SJCRH30 (cell line): ENCODE results near the gene RHOH. TPM values are rescaled to one million over a fixed set of nuclear protein-coding genes. Genes with fewer than 3 reads are reported as not detected.

ENCODE experiments used
- DNase-seq, 2 experiments: peaks; one replicate each; pipeline ENCODE4 v3.0.0-alpha.2; 2015 to 2020
- H3K27ac ChIP-seq: fragments of 250-450 bp; sonication (Bioruptor Pico); 2 replicates; pipeline ENCODE4 v1.5.1; 2020; ENCODE audit warnings: mild to moderate bottlenecking, moderate library complexity
- H3K27me3 ChIP-seq: fragments of 250-450 bp; sonication (Bioruptor Pico); 2 replicates; pipeline ENCODE4 v1.5.1; 2020; ENCODE audit warnings: mild to moderate bottlenecking, moderate library complexity
- H3K36me3 ChIP-seq: fragments of 250-450 bp; sonication (Bioruptor Pico); 2 replicates; pipeline ENCODE4 v1.5.1; 2020; ENCODE audit warnings: mild to moderate bottlenecking, moderate library complexity
- H3K4me1 ChIP-seq: fragments of 250-450 bp; sonication (Bioruptor Pico); 2 replicates; pipeline ENCODE4 v1.5.1; 2020; ENCODE audit warnings: mild to moderate bottlenecking, moderate library complexity
- H3K4me3 ChIP-seq: fragments of 250-450 bp; sonication (Bioruptor Pico); 2 replicates; pipeline ENCODE4 v1.5.1; 2020; ENCODE audit warnings: mild to moderate bottlenecking, moderate library complexity
- H3K9me3 ChIP-seq: fragments of 250-450 bp; sonication (Bioruptor Pico); replicated peaks from 2 replicates; pipeline ENCODE4 v1.5.1; 2020; ENCODE audit warnings: mild to moderate bottlenecking, moderate library complexity
- total RNA-seq: library from RNA; depleted of rRNA; stranded (reverse); fragments of >200 nt; shearing (Covaris generic); gene quantifications from 2 replicates; pipeline ENCODE4 v1.2.3, GENCODE V29; 2014

Gene RHOH
- total RNA-seq, 1 experiment from 2014 or later = not detected

GRCh38 chr4:40206426-40206825 is 9.6 kb downstream of the RHOH start:
- Histone ChIP-seq H3K27me3 (no peaks in the 10 kb centered on the region), H3K27ac (no peak overlapping the region), H3K4me3 (no peak overlapping the region), H3K9me3 (no peaks in the 10 kb centered on the region), H3K36me3 (no peaks in the 10 kb centered on the region), H3K4me1 (no peaks in the 10 kb centered on the region)
- DNase-seq = no peak

GRCh38 chr4:40209401-40209800 is 12.6 kb downstream of the RHOH start:
- H3K4me1 ChIP-seq = no peaks in the 10 kb centered on the region

GRCh38 chr4:40210776-40211175 is 13.9 kb downstream of the RHOH start:
- Histone ChIP-seq H3K27ac (no peak overlapping the region), H3K4me3 (no peak overlapping the region), H3K36me3 (no peaks in the 10 kb centered on the region), H3K9me3 (no peaks in the 10 kb centered on the region; the same call in 1 of the 2 replicates), H3K27me3 (no peaks in the 10 kb centered on the region), H3K4me1 (no peaks in the 10 kb centered on the region)
- no peak for DNase-seq

More at GRCh38 chr4:40209401-40209800, 12.6 kb downstream of the RHOH start:
- H3K27ac ChIP-seq = no peak overlapping the region
- DNase-seq = no peak
- no peaks in the 10 kb centered on the region for H3K9me3 ChIP-seq
- H3K27me3 ChIP-seq = no peaks in the 10 kb centered on the region
- H3K4me3 ChIP-seq = no peak overlapping the region
- H3K36me3 ChIP-seq = no peaks in the 10 kb centered on the region

GRCh38 chr4:40211224-40212185 is 14.7 kb downstream of the RHOH start:
- no peaks in the 10 kb centered on the region for H3K36me3 ChIP-seq
- H3K27me3 ChIP-seq = no peaks in the 10 kb centered on the region
- H3K27ac ChIP-seq = no peak overlapping the region
- no peaks in the 10 kb centered on the region; the same call in 1 of the 2 replicates for H3K9me3 ChIP-seq
- H3K4me1 ChIP-seq = no peaks in the 10 kb centered on the region
- no peak for DNase-seq
- no peak overlapping the region for H3K4me3 ChIP-seq

GRCh38 chr4:40212674-40213527 is 16.1 kb downstream of the RHOH start:
- DNase-seq = no peak
- no peak overlapping the region for H3K27ac ChIP-seq

GRCh38 chr4:40214038-40214437 is 17.2 kb downstream of the RHOH start:
- Histone ChIP-seq H3K27me3 (no peaks in the 10 kb centered on the region), H3K27ac (no peak overlapping the region), H3K4me3 (no peak overlapping the region), H3K4me1 (no peaks in the 10 kb centered on the region), H3K36me3 (no peaks in the 10 kb centered on the region), H3K9me3 (no peaks in the 10 kb centered on the region; the same call in 1 of the 2 replicates)
- DNase-seq = no peak

More at GRCh38 chr4:40212674-40213527, 16.1 kb downstream of the RHOH start:
- Histone ChIP-seq H3K4me3 (no peak overlapping the region), H3K4me1 (no peaks in the 10 kb centered on the region), H3K9me3 (no peaks in the 10 kb centered on the region; the same call in 1 of the 2 replicates), H3K36me3 (no peaks in the 10 kb centered on the region), H3K27me3 (no peaks in the 10 kb centered on the region)

- no peak overlapping the region for H3K27ac ChIP-seq
These were observed 18.0 kb downstream of the RHOH start for GRCh38 chr4:40214661-40215418.

GRCh38 chr4:40216622-40217366 is 20.0 kb downstream of the RHOH start:
- DNase-seq = no peak
- no peak overlapping the region for H3K27ac ChIP-seq
- no peaks in the 10 kb centered on the region for H3K27me3 ChIP-seq
- H3K4me3 ChIP-seq = no peak overlapping the region
- no peaks in the 10 kb centered on the region; the same call in 1 of the 2 replicates for H3K9me3 ChIP-seq
- no peaks in the 10 kb centered on the region for H3K36me3 ChIP-seq
- no peaks in the 10 kb centered on the region for H3K4me1 ChIP-seq

More at GRCh38 chr4:40214661-40215418, 18.0 kb downstream of the RHOH start:
- no peaks in the 10 kb centered on the region; the same call in 1 of the 2 replicates for H3K9me3 ChIP-seq
- DNase-seq = no peak
- no peaks in the 10 kb centered on the region for H3K4me1 ChIP-seq
- no peaks in the 10 kb centered on the region for H3K27me3 ChIP-seq
- H3K36me3 ChIP-seq = no peaks in the 10 kb centered on the region
- no peak overlapping the region for H3K4me3 ChIP-seq

- no peaks in the 10 kb centered on the region for H3K36me3 ChIP-seq
- H3K9me3 ChIP-seq = no peaks in the 10 kb centered on the region
- H3K27me3 ChIP-seq = no peaks in the 10 kb centered on the region; the same call in 1 of the 2 replicates
- DNase-seq = no peak
- H3K4me3 ChIP-seq = no peak overlapping the region
- H3K4me1 ChIP-seq = no peaks in the 10 kb centered on the region
- H3K27ac ChIP-seq = no peak overlapping the region
These were observed 24.9 kb downstream of the RHOH start for GRCh38 chr4:40221744-40222143.

- Histone ChIP-seq H3K27me3 (no peaks in the 10 kb centered on the region; the same call in 1 of the 2 replicates), H3K27ac (no peak overlapping the region), H3K4me3 (no peak overlapping the region), H3K36me3 (no peaks in the 10 kb centered on the region), H3K4me1 (no peaks in the 10 kb centered on the region), H3K9me3 (no peaks in the 10 kb centered on the region)
- no peak for DNase-seq
These were observed 26.5 kb downstream of the RHOH start for GRCh38 chr4:40223343-40223742.

GRCh38 chr4:40224432-40224831 is 27.6 kb downstream of the RHOH start:
- H3K27me3 ChIP-seq = no peaks in the 10 kb centered on the region; the same call in 1 of the 2 replicates
- no peak overlapping the region for H3K4me3 ChIP-seq
- no peaks in the 10 kb centered on the region for H3K4me1 ChIP-seq
- no peaks in the 10 kb centered on the region for H3K9me3 ChIP-seq
- no peak overlapping the region for H3K27ac ChIP-seq
- DNase-seq = no peak
- no peaks in the 10 kb centered on the region for H3K36me3 ChIP-seq

GRCh38 chr4:40225497-40225896 is 28.7 kb downstream of the RHOH start:
- Histone ChIP-seq H3K4me3 (no peak overlapping the region), H3K27ac (no peak overlapping the region), H3K36me3 (no peaks in the 10 kb centered on the region), H3K9me3 (no peaks in the 10 kb centered on the region), H3K27me3 (no peaks in the 10 kb centered on the region; the same call in 1 of the 2 replicates), H3K4me1 (no peaks in the 10 kb centered on the region)
- no peak for DNase-seq

GRCh38 chr4:40227284-40227683 is 30.5 kb downstream of the RHOH start:
- Histone ChIP-seq H3K27me3 (no peaks in the 10 kb centered on the region; the same call in 1 of the 2 replicates), H3K4me1 (no peaks in the 10 kb centered on the region), H3K36me3 (no peaks in the 10 kb centered on the region), H3K9me3 (no peaks in the 10 kb centered on the region), H3K4me3 (no peak overlapping the region), H3K27ac (no peak overlapping the region)
- no peak for DNase-seq
